Measurements from ENCODE around the gene DGKI. TPM values are rescaled to one million over a fixed set of nuclear protein-coding genes. Genes with fewer than 3 reads are reported as not detected.

DGKI gene
- total and polyA plus RNA-seq, 2 experiments from 2014 or later = 0.16 to 1.0 TPM

DNA sequence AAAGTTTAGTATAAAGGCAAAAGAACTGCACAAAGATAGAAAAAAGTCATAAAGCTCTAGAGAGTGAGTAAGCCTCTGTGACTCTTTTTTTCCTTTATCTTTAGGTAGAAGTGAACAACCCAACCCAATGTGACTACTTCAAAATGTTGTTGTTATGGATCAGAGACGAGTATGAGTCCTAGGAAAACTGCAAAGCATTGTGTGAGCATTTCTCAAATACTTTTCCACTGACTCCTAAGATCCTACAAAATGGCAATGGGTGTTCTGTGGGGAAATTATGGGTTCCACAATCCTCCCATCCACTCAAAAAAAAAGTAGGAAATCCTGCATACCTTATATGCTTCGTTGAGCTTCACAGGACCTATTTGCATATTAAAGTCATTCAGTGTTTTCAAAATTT is 177.1 kb downstream of the DGKI start:
- H4K20me1 ChIP-seq (replicated peaks; ENCODE audit: insufficient read depth) = no peaks in the 10 kb centered on the region
- no peak overlapping the region for H3K4me2 ChIP-seq
- no peak overlapping the region for H3K4me3 Mint-ChIP-seq
- no peaks in the 10 kb centered on the region for H3K9me3 Mint-ChIP-seq
- no peak for TF ChIP-seq STAT1 (IDR thresholded peaks at IDR 0.05; ENCODE audit: unreplicated experiment)
- no peak for TF ChIP-seq EZH2phosphoT487 (IDR thresholded peaks at IDR 0.05; ENCODE audit: unreplicated experiment)
- no peak for TF ChIP-seq JUNB (IDR thresholded peaks at IDR 0.05; ENCODE audit: unreplicated experiment)
- TF ChIP-seq, protein P1, sequence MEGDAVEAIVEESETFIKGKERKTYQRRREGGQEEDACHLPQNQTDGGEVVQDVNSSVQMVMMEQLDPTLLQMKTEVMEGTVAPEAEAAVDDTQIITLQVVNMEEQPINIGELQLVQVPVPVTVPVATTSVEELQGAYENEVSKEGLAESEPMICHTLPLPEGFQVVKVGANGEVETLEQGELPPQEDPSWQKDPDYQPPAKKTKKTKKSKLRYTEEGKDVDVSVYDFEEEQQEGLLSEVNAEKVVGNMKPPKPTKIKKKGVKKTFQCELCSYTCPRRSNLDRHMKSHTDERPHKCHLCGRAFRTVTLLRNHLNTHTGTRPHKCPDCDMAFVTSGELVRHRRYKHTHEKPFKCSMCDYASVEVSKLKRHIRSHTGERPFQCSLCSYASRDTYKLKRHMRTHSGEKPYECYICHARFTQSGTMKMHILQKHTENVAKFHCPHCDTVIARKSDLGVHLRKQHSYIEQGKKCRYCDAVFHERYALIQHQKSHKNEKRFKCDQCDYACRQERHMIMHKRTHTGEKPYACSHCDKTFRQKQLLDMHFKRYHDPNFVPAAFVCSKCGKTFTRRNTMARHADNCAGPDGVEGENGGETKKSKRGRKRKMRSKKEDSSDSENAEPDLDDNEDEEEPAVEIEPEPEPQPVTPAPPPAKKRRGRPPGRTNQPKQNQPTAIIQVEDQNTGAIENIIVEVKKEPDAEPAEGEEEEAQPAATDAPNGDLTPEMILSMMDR (conservative IDR thresholded peaks at IDR 0.05; ENCODE audit: low read depth in 2 of 2) = no peak
- TF ChIP-seq ZNF114 (CRISPR knock-in tag; IDR thresholded peaks at IDR 0.05) = no peak
- TF ChIP-seq CREB1 (CRISPR knock-in tag; IDR thresholded peaks at IDR 0.05; ENCODE audit: low read depth) = no peak
- no peak for TF ChIP-seq ZNF331 (CRISPR knock-in tag; IDR thresholded peaks at IDR 0.05; ENCODE audit: low read depth)
- TF ChIP-seq ETS1 (IDR thresholded peaks at IDR 0.05) = no peak
- TF ChIP-seq REST (IDR thresholded peaks at IDR 0.05; ENCODE audit: unreplicated experiment) = no peak
- no peak for TF ChIP-seq POLR2AphosphoS5 (IDR thresholded peaks at IDR 0.05; ENCODE audit: low read depth)
- TF ChIP-seq, protein P2, sequence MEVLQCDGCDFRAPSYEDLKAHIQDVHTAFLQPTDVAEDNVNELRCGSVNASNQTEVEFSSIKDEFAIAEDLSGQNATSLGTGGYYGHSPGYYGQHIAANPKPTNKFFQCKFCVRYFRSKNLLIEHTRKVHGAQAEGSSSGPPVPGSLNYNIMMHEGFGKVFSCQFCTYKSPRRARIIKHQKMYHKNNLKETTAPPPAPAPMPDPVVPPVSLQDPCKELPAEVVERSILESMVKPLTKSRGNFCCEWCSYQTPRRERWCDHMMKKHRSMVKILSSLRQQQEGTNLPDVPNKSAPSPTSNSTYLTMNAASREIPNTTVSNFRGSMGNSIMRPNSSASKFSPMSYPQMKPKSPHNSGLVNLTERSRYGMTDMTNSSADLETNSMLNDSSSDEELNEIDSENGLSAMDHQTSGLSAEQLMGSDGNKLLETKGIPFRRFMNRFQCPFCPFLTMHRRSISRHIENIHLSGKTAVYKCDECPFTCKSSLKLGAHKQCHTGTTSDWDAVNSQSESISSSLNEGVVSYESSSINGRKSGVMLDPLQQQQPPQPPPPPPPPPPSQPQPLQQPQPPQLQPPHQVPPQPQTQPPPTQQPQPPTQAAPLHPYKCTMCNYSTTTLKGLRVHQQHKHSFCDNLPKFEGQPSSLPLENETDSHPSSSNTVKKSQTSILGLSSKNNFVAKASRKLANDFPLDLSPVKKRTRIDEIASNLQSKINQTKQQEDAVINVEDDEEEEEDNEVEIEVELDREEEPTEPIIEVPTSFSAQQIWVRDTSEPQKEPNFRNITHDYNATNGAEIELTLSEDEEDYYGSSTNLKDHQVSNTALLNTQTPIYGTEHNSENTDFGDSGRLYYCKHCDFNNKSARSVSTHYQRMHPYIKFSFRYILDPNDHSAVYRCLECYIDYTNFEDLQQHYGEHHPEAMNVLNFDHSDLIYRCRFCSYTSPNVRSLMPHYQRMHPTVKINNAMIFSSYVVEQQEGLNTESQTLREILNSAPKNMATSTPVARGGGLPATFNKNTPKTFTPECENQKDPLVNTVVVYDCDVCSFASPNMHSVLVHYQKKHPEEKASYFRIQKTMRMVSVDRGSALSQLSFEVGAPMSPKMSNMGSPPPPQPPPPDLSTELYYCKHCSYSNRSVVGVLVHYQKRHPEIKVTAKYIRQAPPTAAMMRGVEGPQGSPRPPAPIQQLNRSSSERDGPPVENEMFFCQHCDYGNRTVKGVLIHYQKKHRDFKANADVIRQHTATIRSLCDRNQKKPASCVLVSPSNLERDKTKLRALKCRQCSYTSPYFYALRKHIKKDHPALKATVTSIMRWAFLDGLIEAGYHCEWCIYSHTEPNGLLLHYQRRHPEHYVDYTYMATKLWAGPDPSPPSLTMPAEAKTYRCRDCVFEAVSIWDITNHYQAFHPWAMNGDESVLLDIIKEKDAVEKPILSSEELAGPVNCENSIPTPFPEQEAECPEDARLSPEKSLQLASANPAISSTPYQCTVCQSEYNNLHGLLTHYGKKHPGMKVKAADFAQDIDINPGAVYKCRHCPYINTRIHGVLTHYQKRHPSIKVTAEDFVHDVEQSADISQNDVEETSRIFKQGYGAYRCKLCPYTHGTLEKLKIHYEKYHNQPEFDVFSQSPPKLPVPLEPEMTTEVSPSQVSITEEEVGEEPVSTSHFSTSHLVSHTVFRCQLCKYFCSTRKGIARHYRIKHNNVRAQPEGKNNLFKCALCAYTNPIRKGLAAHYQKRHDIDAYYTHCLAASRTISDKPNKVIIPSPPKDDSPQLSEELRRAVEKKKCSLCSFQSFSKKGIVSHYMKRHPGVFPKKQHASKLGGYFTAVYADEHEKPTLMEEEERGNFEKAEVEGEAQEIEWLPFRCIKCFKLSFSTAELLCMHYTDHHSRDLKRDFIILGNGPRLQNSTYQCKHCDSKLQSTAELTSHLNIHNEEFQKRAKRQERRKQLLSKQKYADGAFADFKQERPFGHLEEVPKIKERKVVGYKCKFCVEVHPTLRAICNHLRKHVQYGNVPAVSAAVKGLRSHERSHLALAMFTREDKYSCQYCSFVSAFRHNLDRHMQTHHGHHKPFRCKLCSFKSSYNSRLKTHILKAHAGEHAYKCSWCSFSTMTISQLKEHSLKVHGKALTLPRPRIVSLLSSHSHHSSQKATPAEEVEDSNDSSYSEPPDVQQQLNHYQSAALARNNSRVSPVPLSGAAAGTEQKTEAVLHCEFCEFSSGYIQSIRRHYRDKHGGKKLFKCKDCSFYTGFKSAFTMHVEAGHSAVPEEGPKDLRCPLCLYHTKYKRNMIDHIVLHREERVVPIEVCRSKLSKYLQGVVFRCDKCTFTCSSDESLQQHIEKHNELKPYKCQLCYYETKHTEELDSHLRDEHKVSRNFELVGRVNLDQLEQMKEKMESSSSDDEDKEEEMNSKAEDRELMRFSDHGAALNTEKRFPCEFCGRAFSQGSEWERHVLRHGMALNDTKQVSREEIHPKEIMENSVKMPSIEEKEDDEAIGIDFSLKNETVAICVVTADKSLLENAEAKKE (CRISPR knock-in tag; IDR thresholded peaks at IDR 0.05) = no peak
- no peak for ATAC-seq
- peaks cover 32% of the 10 kb centered on the region for H3K4me1 ChIP-seq (ENCODE audit: insufficient read depth)
- peaks cover 27% of the 10 kb centered on the region for H3K4me1 Mint-ChIP-seq
- H2AFZ ChIP-seq = no peak overlapping the region
- H3F3A ChIP-seq (replicated peaks; ENCODE audit: low read depth) = peaks cover 1% of the 10 kb centered on the region; the same call in 1 of the 2 replicates
- no peaks in the 10 kb centered on the region for H3K79me2 ChIP-seq (replicated peaks; ENCODE audit: insufficient read depth)
- H3K36me3 Mint-ChIP-seq (ENCODE audit: low read depth) = no peaks in the 10 kb centered on the region
- no peak for DNase-seq (ENCODE audit: low spot score)
- H3K4me3 ChIP-seq = no peak overlapping the region
- H3K27me3 Mint-ChIP-seq (ENCODE audit: insufficient read depth, low read depth, poor library complexity) = no peaks in the 10 kb centered on the region
- no peaks in the 10 kb centered on the region for H3K27me3 ChIP-seq (ENCODE audit: insufficient read depth)
- 0 out of 2 replicates have a peak, but pooled peaks cover 3% of the 10 kb centered on the region for H3K9me2 ChIP-seq (ENCODE audit: insufficient read depth)
- no peaks in the 10 kb centered on the region for H3K36me3 ChIP-seq (ENCODE audit: insufficient read depth)
- H3K27ac Mint-ChIP-seq = no peak overlapping the region
- H3K27ac ChIP-seq (ENCODE audit: low read depth) = no peak overlapping the region

Data from GM23338 (cell line).